C4-2B (cell line): ENCODE results near the gene SOX2.

Experiments
- ZFX ChIP-seq: fragments of 450-650 bp; IDR thresholded peaks from 2 replicates; pipeline ENCODE4 v1.6.1; 2017
- TF ChIP-seq, protein P1 (sequence below): fragments of 450-650 bp; conservative IDR thresholded peaks from 2 replicates; pipeline ENCODE4 v1.5.1; 2017; ENCODE audit warnings: mild to moderate bottlenecking

DNA sequence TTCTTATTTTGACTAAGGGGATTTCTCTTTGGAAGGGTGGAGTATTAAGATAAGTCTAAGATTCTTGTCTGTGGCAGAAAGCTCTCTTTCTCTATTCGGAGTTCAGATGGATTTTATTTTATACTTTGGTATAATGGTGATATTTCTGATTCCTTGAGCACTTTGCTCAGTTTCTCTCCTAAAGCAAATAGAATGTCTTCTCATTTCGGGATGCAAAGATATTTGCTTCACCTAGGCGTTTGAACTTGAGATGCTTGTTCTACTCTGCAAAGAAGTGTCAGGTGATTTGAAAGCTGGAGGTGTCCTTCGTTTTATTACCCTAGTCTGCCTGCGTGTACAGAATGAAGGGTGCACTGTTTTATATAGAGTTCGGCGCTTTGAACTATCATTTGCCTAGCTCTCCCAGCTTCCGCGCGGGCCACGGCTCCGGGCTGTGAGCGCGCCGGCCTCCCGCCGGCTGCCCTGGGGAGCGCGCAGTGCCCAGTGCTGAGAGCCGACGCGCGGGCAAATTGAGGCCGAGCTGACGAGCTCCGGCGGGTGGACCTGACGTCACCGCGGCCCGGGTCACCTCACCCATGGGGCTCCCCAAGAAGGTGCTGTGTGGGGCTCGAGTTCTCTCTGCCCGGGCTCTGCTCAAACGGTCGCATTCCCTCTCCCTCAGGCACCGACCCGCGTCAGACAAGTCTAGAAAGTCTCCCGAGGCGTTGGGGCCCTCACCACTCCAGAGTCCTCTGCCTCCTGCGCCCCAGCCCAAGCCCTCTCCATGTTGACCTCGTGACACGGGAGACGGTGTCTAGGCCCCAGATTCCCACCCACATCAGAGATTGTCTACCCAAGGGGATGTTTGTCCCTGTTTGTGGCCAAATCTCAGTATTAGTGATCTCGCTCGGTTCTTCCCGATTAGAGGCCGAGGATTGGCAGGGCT is 7.5 kb downstream of the SOX2 start:
- TF ChIP-seq, protein P1, sequence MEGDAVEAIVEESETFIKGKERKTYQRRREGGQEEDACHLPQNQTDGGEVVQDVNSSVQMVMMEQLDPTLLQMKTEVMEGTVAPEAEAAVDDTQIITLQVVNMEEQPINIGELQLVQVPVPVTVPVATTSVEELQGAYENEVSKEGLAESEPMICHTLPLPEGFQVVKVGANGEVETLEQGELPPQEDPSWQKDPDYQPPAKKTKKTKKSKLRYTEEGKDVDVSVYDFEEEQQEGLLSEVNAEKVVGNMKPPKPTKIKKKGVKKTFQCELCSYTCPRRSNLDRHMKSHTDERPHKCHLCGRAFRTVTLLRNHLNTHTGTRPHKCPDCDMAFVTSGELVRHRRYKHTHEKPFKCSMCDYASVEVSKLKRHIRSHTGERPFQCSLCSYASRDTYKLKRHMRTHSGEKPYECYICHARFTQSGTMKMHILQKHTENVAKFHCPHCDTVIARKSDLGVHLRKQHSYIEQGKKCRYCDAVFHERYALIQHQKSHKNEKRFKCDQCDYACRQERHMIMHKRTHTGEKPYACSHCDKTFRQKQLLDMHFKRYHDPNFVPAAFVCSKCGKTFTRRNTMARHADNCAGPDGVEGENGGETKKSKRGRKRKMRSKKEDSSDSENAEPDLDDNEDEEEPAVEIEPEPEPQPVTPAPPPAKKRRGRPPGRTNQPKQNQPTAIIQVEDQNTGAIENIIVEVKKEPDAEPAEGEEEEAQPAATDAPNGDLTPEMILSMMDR = no peak
- TF ChIP-seq ZFX = no peak
